GM18873 (cell line): Measurements from ENCODE around the gene SLC17A5.
A peak's percentile ranks its signal among the peaks of the same experiment; 100 is the strongest.
"Not testable (repeated sequence)": the region's sequence is repeated elsewhere in the genome, so short reads cannot be mapped to it uniquely, and the experiment has no call there.

Source experiments
- ATAC-seq: cut with Tn5 transposase; IDR thresholded peaks from one replicate; pipeline ENCODE4 v1.9.1; 2021; ENCODE audit warnings: mild to moderate bottlenecking, moderate library complexity, moderate number of reproducible peaks; ENCODE audit not compliant: unreplicated experiment, low FRiP score

Gene SLC17A5

GRCh38 chr6:73624896-73625295, 28.9 kb downstream of the SLC17A5 start:
- no peak for ATAC-seq

- not testable (repeated sequence) for ATAC-seq
Observed at GRCh38 chr6:73623480-73623879, 30.3 kb downstream of the SLC17A5 start.

- not testable (repeated sequence) for ATAC-seq
Observed at GRCh38 chr6:73618082-73618481, 35.7 kb downstream of the SLC17A5 start.

GRCh38 chr6:73614802-73615201, 39.0 kb downstream of the SLC17A5 start:
- ATAC-seq = no peak

GRCh38 chr6:73613806-73614536, 39.8 kb downstream of the SLC17A5 start:
- no peak for ATAC-seq

- no peak for ATAC-seq
Observed at GRCh38 chr6:73612611-73613010, 41.2 kb downstream of the SLC17A5 start.

- ATAC-seq = no peak
Observed at GRCh38 chr6:73610444-73611275, 43.1 kb downstream of the SLC17A5 start.

- ATAC-seq = no peak
Observed at GRCh38 chr6:73608761-73609160, 45.0 kb downstream of the SLC17A5 start.

GRCh38 chr6:73606428-73606827, 47.4 kb downstream of the SLC17A5 start:
- ATAC-seq = no peak

- no peak for ATAC-seq
Observed at GRCh38 chr6:73604461-73604860, 49.3 kb downstream of the SLC17A5 start.

- no peak for ATAC-seq
Observed at GRCh38 chr6:73604020-73604419, 49.8 kb downstream of the SLC17A5 start.

- no peak for ATAC-seq
Observed at GRCh38 chr6:73586416-73586974, 67.3 kb downstream of the SLC17A5 start.

- ATAC-seq = peak; percentile 65
Observed at GRCh38 chr6:73585566-73586415, 68.0 kb downstream of the SLC17A5 start.

- ATAC-seq = no peak
Observed at GRCh38 chr6:73581293-73581692, 72.5 kb downstream of the SLC17A5 start.

GRCh38 chr6:73580247-73581149, 73.3 kb downstream of the SLC17A5 start:
- ATAC-seq = peak; percentile 73

- ATAC-seq = no peak
Observed at GRCh38 chr6:73579851-73580246, 73.9 kb downstream of the SLC17A5 start.

- no peak for ATAC-seq
Observed at GRCh38 chr6:73579389-73579788, 74.4 kb downstream of the SLC17A5 start.

GRCh38 chr6:73577676-73578075, 76.1 kb downstream of the SLC17A5 start:
- ATAC-seq = no peak

GRCh38 chr6:73572531-73572930, 81.3 kb downstream of the SLC17A5 start:
- ATAC-seq = not testable (repeated sequence)
